ENCODE results near the gene CRY2. TPM values are rescaled to one million over a fixed set of nuclear protein-coding genes. Genes with fewer than 3 reads are reported as not detected.

Gene CRY2
- total RNA-seq, 1 donor: 14.7 TPM

DNA sequence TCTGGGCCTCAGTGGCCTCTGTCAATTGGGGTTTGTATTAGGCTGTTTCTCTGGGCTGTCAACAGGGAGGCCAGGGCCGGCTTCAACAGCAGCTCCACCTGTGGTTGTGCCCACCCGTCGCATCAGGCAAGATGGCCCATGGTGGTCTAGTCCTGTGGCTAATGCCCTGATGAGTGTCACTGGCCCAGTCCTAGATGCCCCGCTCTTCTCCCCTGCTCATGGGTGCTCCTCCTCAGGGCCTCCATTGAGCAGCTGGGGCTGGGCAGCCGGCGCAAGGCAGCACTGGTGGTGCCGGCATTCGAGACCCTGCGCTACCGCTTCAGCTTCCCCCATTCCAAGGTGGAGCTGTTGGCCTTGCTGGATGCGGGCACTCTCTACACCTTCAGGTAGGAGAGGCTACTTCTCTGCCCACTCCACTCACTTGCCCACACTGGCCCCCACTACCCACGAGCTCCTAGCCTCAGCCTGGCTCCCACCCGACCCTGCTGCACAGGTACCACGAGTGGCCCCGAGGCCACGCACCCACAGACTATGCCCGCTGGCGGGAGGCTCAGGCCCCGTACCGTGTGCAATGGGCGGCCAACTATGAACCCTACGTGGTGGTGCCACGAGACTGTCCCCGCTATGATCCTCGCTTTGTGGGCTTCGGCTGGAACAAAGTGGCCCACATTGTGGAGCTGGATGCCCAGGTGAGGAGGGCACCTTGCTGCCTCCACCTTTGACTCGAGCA is 80.6 kb downstream of the CRY2 start:
- no peak for DNase-seq (ENCODE audit: low read depth)
- H3K4me3 ChIP-seq (ENCODE audit: low read depth, low read length): no peak overlapping the region
- TF ChIP-seq, protein P1, sequence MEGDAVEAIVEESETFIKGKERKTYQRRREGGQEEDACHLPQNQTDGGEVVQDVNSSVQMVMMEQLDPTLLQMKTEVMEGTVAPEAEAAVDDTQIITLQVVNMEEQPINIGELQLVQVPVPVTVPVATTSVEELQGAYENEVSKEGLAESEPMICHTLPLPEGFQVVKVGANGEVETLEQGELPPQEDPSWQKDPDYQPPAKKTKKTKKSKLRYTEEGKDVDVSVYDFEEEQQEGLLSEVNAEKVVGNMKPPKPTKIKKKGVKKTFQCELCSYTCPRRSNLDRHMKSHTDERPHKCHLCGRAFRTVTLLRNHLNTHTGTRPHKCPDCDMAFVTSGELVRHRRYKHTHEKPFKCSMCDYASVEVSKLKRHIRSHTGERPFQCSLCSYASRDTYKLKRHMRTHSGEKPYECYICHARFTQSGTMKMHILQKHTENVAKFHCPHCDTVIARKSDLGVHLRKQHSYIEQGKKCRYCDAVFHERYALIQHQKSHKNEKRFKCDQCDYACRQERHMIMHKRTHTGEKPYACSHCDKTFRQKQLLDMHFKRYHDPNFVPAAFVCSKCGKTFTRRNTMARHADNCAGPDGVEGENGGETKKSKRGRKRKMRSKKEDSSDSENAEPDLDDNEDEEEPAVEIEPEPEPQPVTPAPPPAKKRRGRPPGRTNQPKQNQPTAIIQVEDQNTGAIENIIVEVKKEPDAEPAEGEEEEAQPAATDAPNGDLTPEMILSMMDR (IDR thresholded peaks at IDR 0.05; ENCODE audit: insufficient read depth, low read depth, low read length): no peak

DNA sequence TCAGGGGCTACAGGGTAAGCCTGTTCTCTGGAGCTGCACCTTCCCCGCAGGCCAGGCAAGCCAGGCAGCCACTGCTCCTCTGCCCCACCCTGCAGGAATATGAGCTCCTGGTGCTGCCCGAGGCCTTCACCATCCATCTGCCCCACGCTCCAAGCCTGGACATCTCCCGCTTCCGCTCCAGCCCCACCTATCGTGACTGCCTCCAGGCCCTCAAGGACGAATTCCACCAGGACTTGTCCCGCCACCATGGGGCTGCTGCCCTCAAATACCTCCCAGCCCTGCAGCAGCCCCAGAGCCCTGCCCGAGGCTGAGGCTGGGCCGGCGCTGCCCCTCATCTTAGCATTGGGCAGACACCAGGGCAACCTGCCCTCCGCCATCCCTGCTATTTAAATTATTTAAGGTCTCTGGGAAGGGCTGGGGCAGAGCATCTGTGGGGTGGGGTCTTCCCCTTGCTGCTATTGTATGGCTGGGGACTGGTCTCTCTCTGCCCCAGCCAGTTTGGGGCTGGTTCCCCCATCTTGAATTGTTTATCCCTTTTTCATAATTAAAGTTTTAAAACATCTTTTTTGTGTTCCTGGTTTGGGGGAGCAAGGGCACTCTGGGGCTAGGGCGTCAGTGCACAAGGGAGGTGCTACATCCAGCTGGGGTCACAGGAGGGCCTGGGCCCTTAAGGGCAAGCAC is 81.4 kb downstream of the CRY2 start:
- DNase-seq (ENCODE audit: low read depth): no peak
- TF ChIP-seq, protein P1 (IDR thresholded peaks at IDR 0.05; ENCODE audit: insufficient read depth, low read depth, low read length): no peak
- H3K4me3 ChIP-seq (ENCODE audit: low read depth, low read length): no peak overlapping the region

DNA sequence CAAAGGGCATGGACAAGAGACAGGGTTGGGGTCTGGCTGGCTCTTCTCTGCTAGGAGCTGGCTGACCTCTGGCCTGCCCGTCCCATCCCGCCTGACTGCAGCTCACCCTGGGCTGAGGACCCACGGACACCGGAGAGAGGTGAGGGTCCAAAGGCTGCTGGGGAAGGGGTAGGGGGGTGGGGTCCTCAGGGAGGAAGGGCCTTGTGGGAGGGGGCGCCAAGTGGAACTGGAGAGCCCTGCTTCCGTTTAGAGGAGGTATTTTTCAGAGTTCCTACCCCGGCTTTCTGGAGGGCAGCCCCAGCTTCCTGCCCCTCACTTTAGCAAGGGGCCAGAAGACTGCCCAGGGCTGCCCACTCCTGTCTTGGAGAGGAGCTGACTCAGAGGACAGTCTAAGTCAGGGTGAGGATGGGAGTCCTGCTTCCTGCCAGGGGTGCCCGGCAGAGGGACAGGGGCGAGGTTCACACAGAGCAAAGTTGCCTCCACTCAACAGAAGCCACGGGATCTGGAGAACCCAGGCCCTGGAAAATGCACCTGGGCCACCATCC is 82.3 kb downstream of the CRY2 start:
- H3K4me3 ChIP-seq (ENCODE audit: low read depth, low read length): no peak overlapping the region
- TF ChIP-seq, protein P1 (IDR thresholded peaks at IDR 0.05; ENCODE audit: insufficient read depth, low read depth, low read length): no peak
- DNase-seq (ENCODE audit: low read depth): no peak

DNA sequence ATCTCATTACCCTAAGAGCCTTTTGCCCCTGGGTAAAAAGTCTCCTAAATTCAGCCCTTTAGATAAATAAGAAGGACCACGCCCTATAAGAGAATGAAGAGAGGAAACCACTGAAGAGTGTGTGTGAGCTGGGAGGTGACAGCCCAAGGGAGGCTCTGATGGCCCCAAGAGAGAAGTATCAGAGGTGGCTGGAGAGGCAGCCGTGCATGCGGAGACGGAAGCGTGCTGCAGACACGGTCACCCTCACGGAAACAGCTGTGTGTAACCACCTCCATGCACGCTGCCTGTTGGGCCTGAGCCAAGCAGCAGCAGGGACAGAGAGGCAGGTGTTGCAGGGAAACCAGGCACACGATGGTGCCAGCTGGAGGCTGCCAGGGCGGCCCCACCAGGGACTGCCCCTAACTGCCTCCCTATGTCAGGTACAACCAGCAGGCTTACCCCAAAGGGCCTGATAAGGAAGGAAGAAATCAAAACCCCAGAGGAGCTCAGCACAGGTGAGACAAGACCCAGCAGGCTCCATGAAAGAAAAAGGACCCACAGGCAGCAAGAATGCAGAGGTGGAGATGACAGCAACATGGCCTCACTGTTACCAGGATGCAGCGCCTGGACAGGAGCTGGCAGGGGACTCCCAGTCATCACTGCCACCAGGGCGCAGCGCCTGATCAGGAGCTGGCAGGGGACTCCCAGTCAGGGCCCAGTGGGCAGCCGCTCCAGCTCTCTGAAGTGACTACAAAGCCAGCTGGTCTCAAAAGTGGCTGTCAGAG is 82.9 kb downstream of the CRY2 start:
- no peak overlapping the region for H3K4me3 ChIP-seq (ENCODE audit: low read depth, low read length)
- no peak for DNase-seq (ENCODE audit: low read depth)
- TF ChIP-seq, protein P1 (IDR thresholded peaks at IDR 0.05; ENCODE audit: insufficient read depth, low read depth, low read length): no peak

DNA sequence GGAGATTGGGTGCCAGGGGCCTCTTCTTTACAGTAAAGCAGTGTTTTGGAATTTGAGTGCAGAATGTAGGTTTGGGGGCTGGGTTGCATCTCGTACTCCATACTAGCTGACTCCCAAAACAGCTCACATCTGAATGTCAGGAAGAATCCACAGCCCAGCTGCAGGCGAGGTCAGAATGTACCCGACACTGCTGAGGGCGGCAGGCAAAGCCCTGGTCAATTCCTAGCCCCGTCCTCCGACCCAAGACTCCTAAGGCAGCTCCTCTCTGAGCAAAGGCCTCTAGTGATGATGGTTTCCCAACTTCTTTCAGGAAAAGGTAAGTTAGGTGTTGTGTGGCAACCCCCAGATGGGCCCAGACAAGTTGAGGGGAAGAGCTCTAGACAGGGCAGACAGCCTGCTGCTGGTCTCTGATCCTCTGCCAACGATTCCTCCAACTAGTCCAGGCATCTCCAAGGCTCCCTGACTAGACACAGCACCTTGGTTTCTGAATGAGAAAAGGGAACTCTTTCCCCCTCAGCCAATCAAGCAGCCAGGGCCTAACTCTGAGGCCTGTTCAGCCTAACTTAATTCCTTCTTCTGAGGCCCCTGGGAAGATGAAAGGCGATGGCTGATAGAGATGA is 83.8 kb downstream of the CRY2 start:
- no peak for DNase-seq (ENCODE audit: low read depth)
- no peak overlapping the region for H3K4me3 ChIP-seq (ENCODE audit: low read depth, low read length)
- TF ChIP-seq, protein P1 (IDR thresholded peaks at IDR 0.05; ENCODE audit: insufficient read depth, low read depth, low read length): no peak

DNA sequence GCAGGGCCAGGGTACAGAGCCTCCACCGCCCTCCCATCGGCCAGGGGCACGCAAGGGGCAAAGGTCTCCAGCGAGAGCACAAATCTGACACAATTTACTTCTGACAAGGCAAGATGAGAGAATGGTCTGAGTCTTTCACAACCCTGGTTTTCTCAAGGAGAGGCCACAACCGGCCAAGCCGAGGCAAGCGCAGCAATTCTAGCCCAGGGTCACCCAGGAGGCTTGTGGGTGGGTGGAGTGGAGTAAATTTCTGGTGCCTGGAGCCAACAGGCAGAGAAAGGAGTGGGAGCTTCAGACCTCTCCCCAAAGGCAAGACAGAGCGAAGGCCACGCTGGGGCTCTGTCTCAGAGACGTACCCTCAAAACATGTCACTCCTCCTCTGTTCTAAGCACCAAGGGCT is 84.5 kb downstream of the CRY2 start:
- TF ChIP-seq, protein P1 (IDR thresholded peaks at IDR 0.05; ENCODE audit: insufficient read depth, low read depth, low read length): no peak
- no peak for DNase-seq (ENCODE audit: low read depth)
- H3K4me3 ChIP-seq (ENCODE audit: low read depth, low read length): no peak overlapping the region
